H9 (cell line): Measurements from ENCODE around the gene RFX4. TPM values are rescaled to one million over a fixed set of nuclear protein-coding genes. Genes with fewer than 3 reads are reported as not detected.

Source experiments
- DNase-seq: peaks from one replicate; pipeline ENCODE4 v3.0.0-alpha.2; 2017
- H2AFZ ChIP-seq: one replicate; pipeline ENCODE4 v1.6.1; 2013; ENCODE audit warnings: mild to moderate bottlenecking, low read length, control low read depth, moderate library complexity
- H2AK5ac ChIP-seq: 2 replicates; pipeline ENCODE4 v1.6.1; 2013; ENCODE audit warnings: low read length, control low read depth, mixed read lengths; ENCODE audit not compliant: insufficient read length
- H2BK120ac ChIP-seq: one replicate; pipeline ENCODE4 v1.6.1; 2013; ENCODE audit warnings: low read depth, mild to moderate bottlenecking, low read length, control low read depth, inconsistent platforms; ENCODE audit not compliant: poor library complexity, severe bottlenecking
- H2BK12ac ChIP-seq: 2 replicates; pipeline ENCODE4 v1.6.1; 2013; ENCODE audit warnings: low read length, control low read depth, mixed read lengths, low read depth; ENCODE audit not compliant: insufficient read length
- H2BK15ac ChIP-seq: 2 replicates; pipeline ENCODE4 v1.6.1; 2013; ENCODE audit warnings: low read depth, low read length, control low read depth
- H2BK20ac ChIP-seq: one replicate; pipeline ENCODE4 v1.6.1; 2013; ENCODE audit warnings: low read depth, mild to moderate bottlenecking, low read length, control low read depth, inconsistent platforms; ENCODE audit not compliant: poor library complexity, severe bottlenecking
- H2BK5ac ChIP-seq: 2 replicates; pipeline ENCODE4 v1.6.1; 2013; ENCODE audit warnings: low read length, control low read depth, mixed read lengths; ENCODE audit not compliant: insufficient read length
- H3K14ac ChIP-seq: 2 replicates; pipeline ENCODE4 v1.6.1; 2013; ENCODE audit warnings: low read length, control low read depth; ENCODE audit not compliant: insufficient read depth
- H3K18ac ChIP-seq: 2 replicates; pipeline ENCODE4 v1.6.1; 2013; ENCODE audit warnings: low read depth, mild to moderate bottlenecking, mixed read lengths, low read length, control low read depth; ENCODE audit not compliant: insufficient read length
- H3K23ac ChIP-seq: 2 replicates; pipeline ENCODE4 v1.6.1; 2013; ENCODE audit warnings: low read length, control low read depth, mixed read lengths, low read depth; ENCODE audit not compliant: insufficient read length
- H3K23me2 ChIP-seq: 2 replicates; pipeline ENCODE4 v1.6.1; 2013; ENCODE audit warnings: low read depth, mild to moderate bottlenecking, mixed read lengths, low read length, control low read depth; ENCODE audit not compliant: insufficient read length, poor library complexity, severe bottlenecking
- H3K27ac ChIP-seq: 2 replicates; pipeline ENCODE4 v1.5.1; 2013; ENCODE audit warnings: low read length, control low read depth, mixed read lengths, low read depth; ENCODE audit not compliant: insufficient read length
- H3K27me3 ChIP-seq: 2 replicates; pipeline ENCODE4 v1.6.1; 2013; ENCODE audit warnings: low read length, control low read depth, inconsistent platforms; ENCODE audit not compliant: insufficient read depth
- H3K4ac ChIP-seq: 2 replicates; pipeline ENCODE4 v1.6.1; 2013; ENCODE audit warnings: low read depth, mild to moderate bottlenecking, control low read depth, inconsistent platforms, low read length, moderate library complexity
- H3K4me1 ChIP-seq: 2 replicates; pipeline ENCODE4 v1.6.1; 2013; ENCODE audit warnings: low read length, control low read depth, inconsistent platforms; ENCODE audit not compliant: insufficient read depth
- H3K4me2 ChIP-seq: 2 replicates; pipeline ENCODE4 v1.6.1; 2013; ENCODE audit warnings: low read length, control low read depth, mixed read lengths; ENCODE audit not compliant: insufficient read length, insufficient read depth
- H3K56ac ChIP-seq: 2 replicates; pipeline ENCODE4 v1.6.1; 2013; ENCODE audit warnings: low read depth, mild to moderate bottlenecking, mixed read lengths, low read length, control low read depth; ENCODE audit not compliant: insufficient read length
- H3K79me1 ChIP-seq: 2 replicates; pipeline ENCODE4 v1.6.1; 2013; ENCODE audit warnings: low read depth, mild to moderate bottlenecking, moderate library complexity, low read length, control low read depth, inconsistent platforms; ENCODE audit not compliant: insufficient read depth, poor library complexity, severe bottlenecking
- H3K79me2 ChIP-seq: 2 replicates; pipeline ENCODE4 v1.6.1; 2013; ENCODE audit warnings: low read length, control low read depth, inconsistent platforms; ENCODE audit not compliant: insufficient read depth
- H3K9ac ChIP-seq: 2 replicates; pipeline ENCODE4 v1.6.1; 2013; ENCODE audit warnings: low read length, control low read depth, mixed read lengths; ENCODE audit not compliant: insufficient read length; ENCODE audit errors: extremely low read depth
- H3K9me3 ChIP-seq: one replicate; pipeline ENCODE4 v1.6.1; 2013; ENCODE audit warnings: low read depth, low read length, inconsistent platforms; ENCODE audit not compliant: control insufficient read depth
- H3T11ph ChIP-seq: one replicate; pipeline ENCODE4 v1.6.1; 2013; ENCODE audit warnings: mild to moderate bottlenecking, low read length, control low read depth, inconsistent platforms
- H4K20me1 ChIP-seq: one replicate; pipeline ENCODE4 v1.6.1; 2013; ENCODE audit not compliant: control insufficient read depth, insufficient read length, insufficient read depth
- H4K5ac ChIP-seq: 2 replicates; pipeline ENCODE4 v1.6.1; 2013; ENCODE audit warnings: low read depth, mild to moderate bottlenecking, mixed read lengths, low read length, control low read depth; ENCODE audit not compliant: insufficient read length
- H4K8ac ChIP-seq: replicated peaks from 2 replicates; pipeline ENCODE4 v1.6.1; 2013; ENCODE audit warnings: low read length, control low read depth, mixed read lengths, low read depth; ENCODE audit not compliant: insufficient read length
- H4K91ac ChIP-seq: 2 replicates; pipeline ENCODE4 v1.6.1; 2013; ENCODE audit warnings: low read depth, mild to moderate bottlenecking, moderate library complexity, mixed read lengths, low read length, control low read depth; ENCODE audit not compliant: insufficient read length
- H3K27ac Mint-ChIP-seq, 3 experiments: 2 replicates in 2 of 3; 3 replicates in 1 of 3; pipeline ENCODE4 v1.8.0; 2020 to 2021; ENCODE audit warnings: mixed read lengths in 3 of 3, mild to moderate bottlenecking in 1 of 3, moderate library complexity in 1 of 3
- H3K27me3 Mint-ChIP-seq: 2 replicates; pipeline ENCODE4 v1.8.0; 2021; ENCODE audit warnings: low read depth, mild to moderate bottlenecking, moderate library complexity, mixed read lengths
- H3K36me3 Mint-ChIP-seq, 3 experiments: 2 replicates in 2 of 3; 3 replicates in 1 of 3; pipeline ENCODE4 v1.8.0; 2020 to 2021; ENCODE audit warnings: low read depth in 3 of 3, mixed read lengths in 3 of 3; ENCODE audit not compliant: insufficient read depth in 1 of 3
- H3K4me1 Mint-ChIP-seq, 2 experiments: 2 replicates each; pipeline ENCODE4 v1.8.0; 2020; ENCODE audit warnings: mixed read lengths in 2 of 2
- H3K4me3 Mint-ChIP-seq, 2 experiments: 2 replicates in 1 of 2; 3 replicates in 1 of 2; pipeline ENCODE4 v1.8.0; 2020 to 2021; ENCODE audit warnings: mild to moderate bottlenecking in 2 of 2, mixed read lengths in 2 of 2, moderate library complexity in 1 of 2
- H3K9me3 Mint-ChIP-seq, 2 experiments: 2 replicates in 1 of 2; 3 replicates in 1 of 2; pipeline ENCODE4 v1.8.0; 2020; ENCODE audit warnings: mild to moderate bottlenecking in 2 of 2, mixed read lengths in 2 of 2, moderate library complexity in 1 of 2
- WGBS: extraction: QIAGEN DNeasy Blood & Tissue Kit; methylation state at CpG from one replicate; pipeline ENCODE4 v1.1.7; 2013; ENCODE audit warnings: missing lambda C conversion rate, low lambda C conversion rate, mixed read lengths; ENCODE audit not compliant: insufficient read length; ENCODE audit errors: extremely low coverage; 5-methylcytosine and 5-hydroxymethylcytosine counted together
- total RNA-seq: library from RNA; stranded (reverse); gene quantifications from 2 replicates; pipeline ENCODE4 v1.2.1, GENCODE V29; 2021
- TF ChIP-seq, protein P1 (sequence below): fragments of 200-600 bp; sonication (generic); conservative IDR thresholded peaks from 3 replicates; pipeline ENCODE4 v1.8.0; 2021; ENCODE audit warnings: antibody characterized with exemption, mild to moderate bottlenecking

RFX4 gene
- total RNA-seq, 1 experiment from 2014 or later, result 0.57 TPM

DNA sequence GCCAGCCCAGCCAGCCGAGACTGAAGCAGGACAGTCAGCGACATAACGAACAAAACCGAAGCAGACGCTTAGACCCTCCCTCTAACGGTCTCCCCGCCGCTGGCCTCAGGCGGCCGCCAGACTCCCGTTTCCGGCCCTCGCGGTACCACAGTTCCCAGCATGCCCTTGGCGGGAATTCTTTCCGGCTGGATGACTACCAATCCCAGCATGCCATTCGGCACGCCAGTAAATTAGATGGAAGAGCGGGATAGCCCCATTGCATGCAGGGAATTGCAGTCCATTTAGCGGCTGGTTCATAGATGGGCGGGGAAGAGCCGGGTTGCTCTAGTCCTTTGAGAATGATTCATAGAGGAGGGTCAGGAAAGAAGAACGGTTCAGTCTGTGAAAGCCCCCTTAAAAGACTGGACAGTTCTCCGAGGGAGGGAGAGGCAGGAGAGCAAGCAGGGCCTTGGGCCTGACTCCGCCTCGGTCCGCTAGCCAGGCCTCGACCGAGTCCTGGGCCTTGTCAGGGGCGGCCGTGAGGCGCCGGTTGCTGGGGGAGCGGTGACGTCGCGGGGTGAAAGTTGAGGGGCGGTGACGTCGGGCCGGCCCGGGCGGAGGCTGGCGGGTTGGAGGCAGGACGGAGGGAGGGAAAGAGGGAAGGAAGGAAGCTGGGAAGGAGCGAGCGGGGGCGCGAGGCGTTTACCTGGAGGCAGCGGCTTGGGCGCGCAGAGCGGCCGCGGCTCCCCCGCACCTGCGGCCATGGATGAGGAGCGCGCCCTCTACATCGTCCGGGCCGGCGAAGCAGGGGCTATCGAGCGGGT lies 191.4 kb downstream of the RFX4 start, which contains the start of gene RIC8B:
RIC8B (plus strand) TSS at position 678 of the 803 bp plus-strand sequence; CDS start at position 742, 64 bp downstream.
- Histone ChIP-seq H4K5ac (no peak within 1 kb of the TSS), H2BK15ac (no peak within 1 kb of the TSS), H3K23me2 (peaks cover 6% of the 10 kb centered on the region), H3K4me1 (peaks cover 8% of the 10 kb centered on the region; the same call in 1 of the 2 replicates), H3K27ac (peak within 1 kb of the TSS; percentile 13), H3T11ph (no peak within 1 kb of the TSS), H4K91ac (no peak within 1 kb of the TSS), H3K27me3 (no peaks in the 10 kb centered on the region), H2BK20ac (no peak within 1 kb of the TSS), H3K14ac (peak within 1 kb of the TSS; percentile 90; the same call in 1 of the 2 replicates), H2BK12ac (no peak within 1 kb of the TSS), H3K18ac (peak within 1 kb of the TSS; percentile 89), H3K9ac (peak within 1 kb of the TSS; percentile 74), H2BK5ac (no peak within 1 kb of the TSS), H3K23ac (no peak within 1 kb of the TSS), H3K79me2 (peaks cover 20% of the 10 kb centered on the region), H2BK120ac (no peak within 1 kb of the TSS), H3K56ac (no peak within 1 kb of the TSS), H3K4me2 (peak within 1 kb of the TSS; percentile 93), H4K8ac (no peak within 1 kb of the TSS), H2AK5ac (no peak within 1 kb of the TSS), H3K4ac (no peak within 1 kb of the TSS), H3K79me1 (no peaks in the 10 kb centered on the region), H2AFZ (no peak within 1 kb of the TSS), H3K9me3 (no peaks in the 10 kb centered on the region), H4K20me1 (no peaks in the 10 kb centered on the region)
- no CpG with 5 or more reads among the region's 66 CpGs for WGBS
- Mint-ChIP-seq H3K27me3 (no peaks in the 10 kb centered on the region), H3K27ac (peak within 1 kb of the TSS; percentile 99), H3K4me1 (peaks cover 31 to 52% of the 10 kb centered on the region in 2 experiments), H3K9me3 (no peaks in the 10 kb centered on the region), H3K4me3 (peak within 1 kb of the TSS; percentile 90 to 98), H3K36me3 (peaks cover 0 to 8% (median 0%) of the 10 kb centered on the region in 3 experiments; a peak in 5 of 7 replicates)
- TF ChIP-seq, protein P1, sequence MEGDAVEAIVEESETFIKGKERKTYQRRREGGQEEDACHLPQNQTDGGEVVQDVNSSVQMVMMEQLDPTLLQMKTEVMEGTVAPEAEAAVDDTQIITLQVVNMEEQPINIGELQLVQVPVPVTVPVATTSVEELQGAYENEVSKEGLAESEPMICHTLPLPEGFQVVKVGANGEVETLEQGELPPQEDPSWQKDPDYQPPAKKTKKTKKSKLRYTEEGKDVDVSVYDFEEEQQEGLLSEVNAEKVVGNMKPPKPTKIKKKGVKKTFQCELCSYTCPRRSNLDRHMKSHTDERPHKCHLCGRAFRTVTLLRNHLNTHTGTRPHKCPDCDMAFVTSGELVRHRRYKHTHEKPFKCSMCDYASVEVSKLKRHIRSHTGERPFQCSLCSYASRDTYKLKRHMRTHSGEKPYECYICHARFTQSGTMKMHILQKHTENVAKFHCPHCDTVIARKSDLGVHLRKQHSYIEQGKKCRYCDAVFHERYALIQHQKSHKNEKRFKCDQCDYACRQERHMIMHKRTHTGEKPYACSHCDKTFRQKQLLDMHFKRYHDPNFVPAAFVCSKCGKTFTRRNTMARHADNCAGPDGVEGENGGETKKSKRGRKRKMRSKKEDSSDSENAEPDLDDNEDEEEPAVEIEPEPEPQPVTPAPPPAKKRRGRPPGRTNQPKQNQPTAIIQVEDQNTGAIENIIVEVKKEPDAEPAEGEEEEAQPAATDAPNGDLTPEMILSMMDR, result no peak
- DNase-seq, result peak; percentile 99
